Parathyroid adenoma (tissue), 2 donors: ENCODE data around the gene KIF23.
A peak's percentile ranks its signal among the peaks of the same experiment; 100 is the strongest.

Experiments used
- H2AFZ ChIP-seq: fragments of 300-600 bp; sonication (generic); one replicate; pipeline ENCODE4 v1.7.0; 2017; ENCODE audit warnings: antibody characterized with exemption, mild to moderate bottlenecking
- H3K27ac ChIP-seq: fragments of 300-600 bp; sonication (generic); one replicate; pipeline ENCODE4 v1.7.0; 2017
- H3K27me3 ChIP-seq: fragments of 300-600 bp; sonication (generic); one replicate; pipeline ENCODE4 v1.7.0; 2017; ENCODE audit warnings: low read length; ENCODE audit not compliant: control insufficient read depth, insufficient read depth
- H3K36me3 ChIP-seq: fragments of 300-600 bp; sonication (generic); one replicate; pipeline ENCODE4 v1.7.0; 2017; ENCODE audit warnings: low read length; ENCODE audit not compliant: control insufficient read depth, insufficient read depth
- H3K4me1 ChIP-seq: fragments of 300-600 bp; sonication (generic); one replicate; pipeline ENCODE4 v1.7.0; 2017; ENCODE audit warnings: control low read depth
- H3K4me2 ChIP-seq: fragments of 300-600 bp; sonication (generic); one replicate; pipeline ENCODE4 v1.7.0; 2017; ENCODE audit warnings: low read length
- H3K4me3 ChIP-seq: fragments of 300-600 bp; sonication (generic); one replicate; pipeline ENCODE4 v1.7.0; 2017; ENCODE audit warnings: low read depth, low read length
- H3K79me2 ChIP-seq: fragments of 300-600 bp; sonication (generic); one replicate; pipeline ENCODE4 v1.7.0; 2017; ENCODE audit warnings: control low read depth
- H3K9ac ChIP-seq: fragments of 300-600 bp; sonication (generic); one replicate; pipeline ENCODE4 v1.7.0; 2017; ENCODE audit warnings: mild to moderate bottlenecking
- H3K9me3 ChIP-seq: fragments of 300-600 bp; sonication (generic); one replicate; pipeline ENCODE4 v1.7.0; 2017; ENCODE audit warnings: low read length; ENCODE audit not compliant: control insufficient read depth
- TF ChIP-seq, protein P1 (sequence below): fragments of 300-600 bp; sonication (generic); IDR thresholded peaks from one replicate; pipeline ENCODE4 v1.7.0; 2017; ENCODE audit warnings: antibody characterized with exemption, mild to moderate bottlenecking
- donor health status: primary hyperparathyroidism.

KIF23 gene

DNA sequence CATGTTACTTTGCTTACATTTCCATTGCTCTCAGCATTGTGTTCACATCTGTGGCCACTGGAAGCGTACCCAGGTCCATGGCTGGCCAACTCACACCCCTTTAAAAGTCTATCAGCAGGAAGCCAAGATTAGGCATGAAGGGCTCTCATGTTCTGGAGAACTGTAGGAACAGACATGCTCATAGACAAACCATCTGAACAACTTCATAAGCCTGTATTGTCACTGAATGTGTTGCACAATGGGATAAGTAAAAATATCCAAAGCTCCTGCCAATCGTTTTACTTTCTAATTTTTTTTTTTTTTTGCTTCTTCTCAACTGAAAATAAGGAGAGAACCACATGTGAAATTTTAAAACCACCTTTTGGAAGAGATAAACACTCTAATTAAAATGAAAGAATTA lies 44.9 kb downstream of the KIF23 start:
- TF ChIP-seq, protein P1, sequence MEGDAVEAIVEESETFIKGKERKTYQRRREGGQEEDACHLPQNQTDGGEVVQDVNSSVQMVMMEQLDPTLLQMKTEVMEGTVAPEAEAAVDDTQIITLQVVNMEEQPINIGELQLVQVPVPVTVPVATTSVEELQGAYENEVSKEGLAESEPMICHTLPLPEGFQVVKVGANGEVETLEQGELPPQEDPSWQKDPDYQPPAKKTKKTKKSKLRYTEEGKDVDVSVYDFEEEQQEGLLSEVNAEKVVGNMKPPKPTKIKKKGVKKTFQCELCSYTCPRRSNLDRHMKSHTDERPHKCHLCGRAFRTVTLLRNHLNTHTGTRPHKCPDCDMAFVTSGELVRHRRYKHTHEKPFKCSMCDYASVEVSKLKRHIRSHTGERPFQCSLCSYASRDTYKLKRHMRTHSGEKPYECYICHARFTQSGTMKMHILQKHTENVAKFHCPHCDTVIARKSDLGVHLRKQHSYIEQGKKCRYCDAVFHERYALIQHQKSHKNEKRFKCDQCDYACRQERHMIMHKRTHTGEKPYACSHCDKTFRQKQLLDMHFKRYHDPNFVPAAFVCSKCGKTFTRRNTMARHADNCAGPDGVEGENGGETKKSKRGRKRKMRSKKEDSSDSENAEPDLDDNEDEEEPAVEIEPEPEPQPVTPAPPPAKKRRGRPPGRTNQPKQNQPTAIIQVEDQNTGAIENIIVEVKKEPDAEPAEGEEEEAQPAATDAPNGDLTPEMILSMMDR = no peak
- peaks cover 6% of the 10 kb centered on the region for H3K79me2 ChIP-seq
- no peaks in the 10 kb centered on the region for H3K27me3 ChIP-seq
- no peak overlapping the region for H3K9ac ChIP-seq
- H3K36me3 ChIP-seq = no peaks in the 10 kb centered on the region
- peaks cover 8% of the 10 kb centered on the region for H3K4me1 ChIP-seq
- H3K9me3 ChIP-seq = no peaks in the 10 kb centered on the region
- H2AFZ ChIP-seq = no peak overlapping the region
- no peak overlapping the region for H3K4me3 ChIP-seq
- H3K27ac ChIP-seq = no peak overlapping the region
- H3K4me2 ChIP-seq = no peak overlapping the region

DNA sequence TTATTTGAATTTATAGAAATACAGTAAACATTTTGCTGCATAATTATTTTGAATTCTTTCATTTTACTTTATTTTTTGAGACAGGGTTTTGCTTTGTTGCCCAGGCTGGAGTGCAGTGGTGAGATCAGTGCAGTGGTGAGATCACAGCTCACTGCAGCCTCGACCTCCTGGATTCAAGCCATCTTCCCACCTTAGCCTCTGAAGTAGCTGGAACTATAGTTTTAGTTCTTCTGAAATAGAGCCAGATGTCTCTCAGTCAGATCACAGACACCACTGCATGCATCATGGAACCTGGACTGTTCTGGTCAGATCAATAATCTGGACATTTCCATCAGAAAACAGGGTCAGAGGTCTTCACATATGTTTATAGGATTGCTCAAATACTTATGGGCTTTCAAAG lies 46.3 kb downstream of the KIF23 start:
- Histone ChIP-seq H3K4me2 (no peak overlapping the region), H3K4me3 (no peak overlapping the region), H3K4me1 (no peaks in the 10 kb centered on the region), H3K9ac (no peak overlapping the region), H3K9me3 (no peaks in the 10 kb centered on the region), H3K27me3 (no peaks in the 10 kb centered on the region), H3K27ac (no peak overlapping the region), H2AFZ (no peak overlapping the region), H3K79me2 (no peaks in the 10 kb centered on the region), H3K36me3 (no peaks in the 10 kb centered on the region)
- TF ChIP-seq, protein P1 = no peak

- Histone ChIP-seq H3K4me2 (peak overlapping the region; percentile 88), H3K27me3 (no peaks in the 10 kb centered on the region), H2AFZ (peak overlapping the region; percentile 94), H3K9ac (no peak overlapping the region), H3K27ac (peak overlapping the region; percentile 78), H3K36me3 (no peaks in the 10 kb centered on the region), H3K9me3 (no peaks in the 10 kb centered on the region), H3K79me2 (no peaks in the 10 kb centered on the region), H3K4me1 (no peaks in the 10 kb centered on the region), H3K4me3 (peak overlapping the region; percentile 58)
- TF ChIP-seq, protein P1 = no peak
Measured at GRCh38 chr15:69462030-69462492, 47.9 kb downstream of the KIF23 start.

GRCh38 chr15:69462493-69463181 lies 48.5 kb downstream of the KIF23 start:
- peak overlapping the region; percentile 94 for H2AFZ ChIP-seq
- H3K27me3 ChIP-seq = no peaks in the 10 kb centered on the region
- peak overlapping the region; percentile 78 for H3K27ac ChIP-seq
- no peaks in the 10 kb centered on the region for H3K4me1 ChIP-seq
- H3K79me2 ChIP-seq = no peaks in the 10 kb centered on the region
- peak overlapping the region; percentile 88 for H3K4me2 ChIP-seq
- H3K9me3 ChIP-seq = no peaks in the 10 kb centered on the region
- peak overlapping the region; percentile 58 for H3K4me3 ChIP-seq
- H3K36me3 ChIP-seq = no peaks in the 10 kb centered on the region
- no peak overlapping the region for H3K9ac ChIP-seq
- TF ChIP-seq, protein P1 = peak; percentile 71

- Histone ChIP-seq H3K27ac (peak overlapping the region; percentile 78), H3K9ac (no peak overlapping the region), H3K27me3 (no peaks in the 10 kb centered on the region), H3K79me2 (no peaks in the 10 kb centered on the region), H3K4me1 (no peaks in the 10 kb centered on the region), H3K9me3 (no peaks in the 10 kb centered on the region), H3K36me3 (no peaks in the 10 kb centered on the region), H3K4me2 (peak overlapping the region; percentile 88), H2AFZ (peak overlapping the region; percentile 94), H3K4me3 (peak overlapping the region; percentile 58)
- TF ChIP-seq, protein P1 = no peak
Measured at GRCh38 chr15:69463182-69463756, 49.1 kb downstream of the KIF23 start.
